Panc1 (cell line): ENCODE data around the gene FIGNL2.

Experiments used
- CTCF ChIP-seq: fragments of 450-650 bp; IDR thresholded peaks from 2 replicates; pipeline ENCODE4 v1.5.1; 2017; ENCODE audit warnings: mild to moderate bottlenecking
- POLR2AphosphoS5 ChIP-seq: IDR thresholded peaks from 2 replicates; pipeline ENCODE4 v1.6.1; 2012; ENCODE audit warnings: mild to moderate bottlenecking, low read depth, low read length, moderate library complexity
- TCF7L2 ChIP-seq: IDR thresholded peaks from 2 replicates; pipeline ENCODE4 v1.6.1; 2011; ENCODE audit warnings: mild to moderate bottlenecking, low read depth, low read length, inconsistent platforms

GRCh38 chr12:51874000-51874399, 25.5 kb upstream of the FIGNL2 start:
- TF ChIP-seq CTCF: no peak
- TF ChIP-seq TCF7L2: no peak
- no peak for TF ChIP-seq POLR2AphosphoS5
